ENCODE results near the gene BACH2. TPM values are rescaled to one million over a fixed set of nuclear protein-coding genes. Genes with fewer than 3 reads are reported as not detected.

The BACH2 gene
- total and polyA plus RNA-seq, 9 of the 15 experiments (the other 6 are each of a cell fraction or from before 2014, with no cell fraction given): 0.06 to 3.1 (median 0.59) TPM

GRCh38 chr6:90008189-90008907, 288.3 kb downstream of the BACH2 start:
- Histone ChIP-seq H4K20me1 (replicated peaks; ENCODE audit: control insufficient read depth, insufficient read depth, low read length) (no peaks in the 10 kb centered on the region), H3K79me2 (ENCODE audit: control insufficient read depth, insufficient read depth, low read length) (no peaks in the 10 kb centered on the region), H3K4me2 (ENCODE audit: insufficient read depth, low read length) (no peak overlapping the region), H3K4me3 (no peak overlapping the region), H3K27me3 (ENCODE audit: control insufficient read depth in 2 of 2, insufficient read depth in 2 of 2, low read length in 2 of 2) (no peaks in the 10 kb centered on the region), H3K36me3 (ENCODE audit: control insufficient read depth, insufficient read depth, low read length) (no peaks in the 10 kb centered on the region), H3K27ac (ENCODE audit: extremely low read depth, low read depth, low read length) (no peak overlapping the region), H3K4me1 (replicated peaks in 1 of 2; ENCODE audit: control insufficient read depth in 2 of 2, insufficient read depth in 2 of 2, low read length in 2 of 2) (no peaks in the 10 kb centered on the region), H3K9ac (ENCODE audit: insufficient read depth in 1 of 2, low read depth in 2 of 2, low read length in 2 of 2) (no peak overlapping the region), H3K9me1 (ENCODE audit: control insufficient read depth, insufficient read depth, low read length) (no peaks in the 10 kb centered on the region), H3K9me3 (replicated peaks; ENCODE audit: control insufficient read depth, insufficient read depth, low read depth, low read length) (no peaks in the 10 kb centered on the region), H2AFZ (ENCODE audit: low read depth, low read length) (no peak overlapping the region)
- WGBS (ENCODE audit: insufficient coverage, low coverage, missing lambda C conversion rate): 40% methylated on average over 9 of the region's 9 CpGs
- BruUV-seq (replicated peaks): no TSS peak
- TF ChIP-seq ZNF274 (IDR thresholded peaks at IDR 0.05; ENCODE audit: borderline replicate concordance, low read depth, low read length) (no peak), HDAC2 (IDR thresholded peaks at IDR 0.05) (no peak)
- DNase-seq (ENCODE audit: extremely low read depth in 1 of 4, low spot score in 3 of 4) (no peak), ATAC-seq (no peak), FAIRE-seq (no peak)
- intact Hi-C loops (cut with micrococcal nuclease) (no loop called here), in situ Hi-C loops (cut with MboI) (no loop called here)
- ChIA-PET CTCF (ENCODE audit: low intra/inter-chr PET ratio) (no interaction called here), POLR2A (no interaction called here)

- POLR2A ChIA-PET: no interaction called here
- WGBS (ENCODE audit: insufficient coverage, low coverage, missing lambda C conversion rate): 37% methylated on average over 9 of the region's 9 CpGs
- no TSS peak for BruUV-seq (replicated peaks)
- H3K27ac ChIP-seq (ENCODE audit: extremely low read depth, low read depth, low read length): no peak overlapping the region
- in situ Hi-C loops (cut with MboI) (no loop called here), intact Hi-C loops (cut with micrococcal nuclease) (no loop called here)
- no peaks in the 10 kb centered on the region for H3K79me2 ChIP-seq (ENCODE audit: control insufficient read depth, insufficient read depth, low read length)
- H3K4me3 ChIP-seq: no peak overlapping the region
- H3K9me3 ChIP-seq (replicated peaks; ENCODE audit: control insufficient read depth, insufficient read depth, low read depth, low read length): no peaks in the 10 kb centered on the region
- ATAC-seq (no peak), DNase-seq (ENCODE audit: extremely low read depth in 1 of 4, low spot score in 3 of 4) (no peak), FAIRE-seq (no peak)
- H3K9me1 ChIP-seq (ENCODE audit: control insufficient read depth, insufficient read depth, low read length): no peaks in the 10 kb centered on the region
- H3K36me3 ChIP-seq (ENCODE audit: control insufficient read depth, insufficient read depth, low read length): no peaks in the 10 kb centered on the region
- no peaks in the 10 kb centered on the region for H3K27me3 ChIP-seq (ENCODE audit: control insufficient read depth in 2 of 2, insufficient read depth in 2 of 2, low read length in 2 of 2)
- no peak overlapping the region for H3K9ac ChIP-seq (ENCODE audit: insufficient read depth in 1 of 2, low read depth in 2 of 2, low read length in 2 of 2)
- H3K4me1 ChIP-seq (replicated peaks in 1 of 2; ENCODE audit: control insufficient read depth in 2 of 2, insufficient read depth in 2 of 2, low read length in 2 of 2): no peaks in the 10 kb centered on the region
- CTCF ChIA-PET (ENCODE audit: low intra/inter-chr PET ratio): no interaction called here
- H3K4me2 ChIP-seq (ENCODE audit: insufficient read depth, low read length): no peak overlapping the region
- H4K20me1 ChIP-seq (replicated peaks; ENCODE audit: control insufficient read depth, insufficient read depth, low read length): no peaks in the 10 kb centered on the region
- H2AFZ ChIP-seq (ENCODE audit: low read depth, low read length): no peak overlapping the region
- TF ChIP-seq ZNF274 (IDR thresholded peaks at IDR 0.05; ENCODE audit: borderline replicate concordance, low read depth, low read length): no peak
- no peak for TF ChIP-seq STAT5A (IDR thresholded peaks at IDR 0.05; ENCODE audit: borderline replicate concordance, low read length)
- TF ChIP-seq SMARCE1 (IDR thresholded peaks at IDR 0.05): no peak
- TF ChIP-seq SNIP1 (IDR thresholded peaks at IDR 0.05; ENCODE audit: low read depth): no peak
- TF ChIP-seq PRDM10 (IDR thresholded peaks at IDR 0.05; ENCODE audit: partially characterized antibody): no peak
- TF ChIP-seq PCBP1 (IDR thresholded peaks at IDR 0.05; ENCODE audit: low read depth, low read length, poor library complexity, severe bottlenecking): no peak
Measured at GRCh38 chr6:90005048-90005827, 291.4 kb downstream of the BACH2 start.

Data from K562 (cell line).